OCI-LY3 (cell line): ENCODE measurements around the gene CFAP161.

Source experiments
- H2AFZ ChIP-seq: fragments of 200-600, 300-600 bp; shearing (Covaris generic); 2 replicates; pipeline ENCODE4 v1.6.0; 2014; ENCODE audit warnings: antibody characterized with exemption, low read depth, low read length
- H3K27ac ChIP-seq: fragments of 200-600, 300-600 bp; sonication (generic); 2 replicates; pipeline ENCODE4 v1.5.1; 2014; ENCODE audit warnings: mild to moderate bottlenecking, low read length, moderate library complexity, mixed read lengths
- H3K27me3 ChIP-seq: fragments of 200-600, 300-600 bp; sonication (generic); 2 replicates; pipeline ENCODE4 v1.6.1; 2014; ENCODE audit warnings: low read depth, low read length, mixed read lengths
- H3K36me3 ChIP-seq: fragments of 200-600, 300-600 bp; sonication (generic); replicated peaks from 2 replicates; pipeline ENCODE3; 2014; ENCODE audit warnings: low read depth, low read length, mixed read lengths
- H3K4me1 ChIP-seq: fragments of 300-600, 200-600 bp; sonication (generic); 2 replicates; pipeline ENCODE4 v1.6.1; 2014; ENCODE audit warnings: low read length, mixed read lengths
- H3K4me2 ChIP-seq: fragments of 200-600, 300-600 bp; sonication (generic); 2 replicates; pipeline ENCODE4 v1.6.1; 2014; ENCODE audit warnings: low read length, mixed read lengths
- H3K4me3 ChIP-seq: fragments of 300-600, 200-600 bp; sonication (generic); 2 replicates; pipeline ENCODE4 v1.5.1; 2014; ENCODE audit warnings: antibody characterized with exemption, mild to moderate bottlenecking, low read length, moderate library complexity
- H3K79me2 ChIP-seq: fragments of 300-600, 200-600 bp; shearing (Covaris generic); 2 replicates; pipeline ENCODE4 v1.6.1; 2014; ENCODE audit warnings: mild to moderate bottlenecking, low read length, mixed read lengths
- H3K9ac ChIP-seq: fragments of 300-600, 200-600 bp; shearing (Covaris generic); 2 replicates; pipeline ENCODE4 v1.6.0; 2014; ENCODE audit warnings: mild to moderate bottlenecking, low read length, moderate library complexity
- H3K9me3 ChIP-seq: fragments of 200-600, 300-600 bp; shearing (Covaris generic); 2 replicates; pipeline ENCODE4 v1.6.1; 2014; ENCODE audit warnings: low read length, mixed read lengths; ENCODE audit not compliant: insufficient read depth
- H4K20me1 ChIP-seq: fragments of 200-600, 300-600 bp; sonication (generic); 2 replicates; pipeline ENCODE4 v1.6.1; 2016; ENCODE audit warnings: low read length, mixed read lengths; ENCODE audit not compliant: insufficient read depth
- EZH2phosphoT487 ChIP-seq: fragments of 200-600 bp; shearing (Covaris generic); IDR thresholded peaks from 2 replicates; pipeline ENCODE4 v1.6.1; 2018; ENCODE audit warnings: antibody characterized with exemption, mixed run types, low read depth
- TF ChIP-seq, protein P1 (sequence below): fragments of 200-600, 300-600 bp; sonication (generic); IDR thresholded peaks from 2 replicates; pipeline ENCODE4 v1.5.1; 2014; ENCODE audit warnings: antibody characterized with exemption, low read length, low read depth

CFAP161 gene

DNA sequence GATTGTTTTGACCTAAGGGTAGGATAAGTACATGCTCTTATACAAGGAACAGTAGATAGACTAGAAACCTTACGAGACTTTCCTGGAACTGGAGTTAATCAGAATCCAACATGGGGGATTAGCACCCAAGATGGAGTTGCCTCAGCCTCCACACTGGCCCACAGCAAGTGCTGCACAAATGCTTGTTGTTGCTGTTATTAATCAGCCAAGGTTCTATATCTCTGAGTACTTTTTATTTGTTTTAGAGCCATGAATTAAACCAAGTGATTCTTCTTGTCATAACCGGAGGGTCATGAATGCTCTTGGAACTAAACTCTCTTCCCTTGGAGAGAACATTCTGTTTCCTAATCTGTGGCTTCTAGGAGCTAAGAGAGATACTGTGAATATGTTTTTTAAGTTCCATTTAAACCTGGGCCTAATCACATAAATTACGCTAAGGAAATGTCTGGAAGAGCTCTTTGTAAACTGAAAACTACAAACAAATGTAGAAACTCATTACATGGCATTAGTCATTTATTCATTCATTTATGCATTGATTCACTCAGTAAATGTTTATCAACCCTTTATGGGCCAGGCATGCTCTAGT, 56.9 kb downstream of the CFAP161 start:
- Histone ChIP-seq H3K27ac (no peak overlapping the region), H3K27me3 (no peaks in the 10 kb centered on the region), H4K20me1 (no peaks in the 10 kb centered on the region), H3K9me3 (no peaks in the 10 kb centered on the region), H3K4me2 (no peak overlapping the region), H3K9ac (no peak overlapping the region), H3K4me1 (no peaks in the 10 kb centered on the region), H3K36me3 (no peaks in the 10 kb centered on the region), H3K4me3 (no peak overlapping the region), H2AFZ (no peak overlapping the region), H3K79me2 (no peaks in the 10 kb centered on the region)
- TF ChIP-seq EZH2phosphoT487 = no peak
- TF ChIP-seq, protein P1, sequence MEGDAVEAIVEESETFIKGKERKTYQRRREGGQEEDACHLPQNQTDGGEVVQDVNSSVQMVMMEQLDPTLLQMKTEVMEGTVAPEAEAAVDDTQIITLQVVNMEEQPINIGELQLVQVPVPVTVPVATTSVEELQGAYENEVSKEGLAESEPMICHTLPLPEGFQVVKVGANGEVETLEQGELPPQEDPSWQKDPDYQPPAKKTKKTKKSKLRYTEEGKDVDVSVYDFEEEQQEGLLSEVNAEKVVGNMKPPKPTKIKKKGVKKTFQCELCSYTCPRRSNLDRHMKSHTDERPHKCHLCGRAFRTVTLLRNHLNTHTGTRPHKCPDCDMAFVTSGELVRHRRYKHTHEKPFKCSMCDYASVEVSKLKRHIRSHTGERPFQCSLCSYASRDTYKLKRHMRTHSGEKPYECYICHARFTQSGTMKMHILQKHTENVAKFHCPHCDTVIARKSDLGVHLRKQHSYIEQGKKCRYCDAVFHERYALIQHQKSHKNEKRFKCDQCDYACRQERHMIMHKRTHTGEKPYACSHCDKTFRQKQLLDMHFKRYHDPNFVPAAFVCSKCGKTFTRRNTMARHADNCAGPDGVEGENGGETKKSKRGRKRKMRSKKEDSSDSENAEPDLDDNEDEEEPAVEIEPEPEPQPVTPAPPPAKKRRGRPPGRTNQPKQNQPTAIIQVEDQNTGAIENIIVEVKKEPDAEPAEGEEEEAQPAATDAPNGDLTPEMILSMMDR = no peak

DNA sequence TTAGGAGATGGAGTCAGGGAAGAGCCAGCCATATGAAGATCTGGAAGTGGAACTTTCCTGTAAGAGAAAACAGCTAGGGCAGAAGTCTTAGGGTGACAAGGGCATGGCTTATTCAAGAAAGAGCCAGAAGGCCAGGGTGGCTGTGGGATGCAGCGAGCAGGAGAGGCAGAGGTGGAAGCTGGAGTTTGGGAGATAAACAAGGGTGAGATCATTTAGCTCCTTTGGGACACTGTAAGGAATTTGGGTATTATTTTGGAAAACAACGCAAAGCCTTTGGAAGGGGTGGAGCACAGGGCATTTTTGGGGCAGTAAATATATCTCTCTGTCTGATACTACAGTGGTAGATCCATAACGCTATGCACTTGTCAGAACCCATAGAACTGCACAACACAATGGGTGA, 57.6 kb downstream of the CFAP161 start:
- no peak overlapping the region for H3K4me3 ChIP-seq
- no peak overlapping the region for H3K27ac ChIP-seq
- no peaks in the 10 kb centered on the region for H3K27me3 ChIP-seq
- H3K4me1 ChIP-seq = no peaks in the 10 kb centered on the region
- H4K20me1 ChIP-seq = no peaks in the 10 kb centered on the region
- no peaks in the 10 kb centered on the region for H3K79me2 ChIP-seq
- H3K36me3 ChIP-seq = no peaks in the 10 kb centered on the region
- TF ChIP-seq EZH2phosphoT487 = no peak
- TF ChIP-seq, protein P1 = no peak
- H3K9me3 ChIP-seq = no peaks in the 10 kb centered on the region
- no peak overlapping the region for H3K4me2 ChIP-seq
- no peak overlapping the region for H3K9ac ChIP-seq
- H2AFZ ChIP-seq = no peak overlapping the region

DNA sequence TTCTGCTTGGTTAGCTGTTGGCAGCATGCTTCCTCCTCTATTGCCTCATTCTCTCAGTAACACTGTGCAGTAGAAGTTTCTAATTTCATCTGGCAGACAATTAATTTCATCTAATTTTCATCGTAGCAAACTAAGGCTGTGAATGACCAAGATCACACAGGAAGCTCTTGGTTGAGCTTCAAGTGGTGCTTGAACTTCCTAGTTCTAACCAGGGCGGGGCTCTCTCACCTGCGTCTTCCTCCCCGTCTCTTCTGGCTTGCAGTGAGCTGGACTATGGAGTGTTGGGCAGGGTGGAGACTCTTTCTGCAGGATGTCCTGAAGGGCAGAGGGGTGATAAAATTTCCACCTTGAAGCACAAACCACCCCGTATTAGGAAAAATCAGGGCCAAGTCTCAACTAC, 60.7 kb downstream of the CFAP161 start:
- H4K20me1 ChIP-seq = no peaks in the 10 kb centered on the region
- H3K9me3 ChIP-seq = no peaks in the 10 kb centered on the region
- no peak for TF ChIP-seq EZH2phosphoT487
- TF ChIP-seq, protein P1 = no peak
- H3K27ac ChIP-seq = no peak overlapping the region
- no peaks in the 10 kb centered on the region for H3K36me3 ChIP-seq
- peaks cover 3% of the 10 kb centered on the region for H3K4me1 ChIP-seq
- H3K27me3 ChIP-seq = peaks cover 11% of the 10 kb centered on the region
- 0 out of 2 replicates have a peak overlapping the region, but pooled peaks have one; percentile 20 for H2AFZ ChIP-seq
- H3K4me3 ChIP-seq = no peak overlapping the region
- no peak overlapping the region for H3K9ac ChIP-seq
- no peaks in the 10 kb centered on the region for H3K79me2 ChIP-seq
- H3K4me2 ChIP-seq = 0 out of 2 replicates have a peak overlapping the region, but pooled peaks have one; percentile 0

DNA sequence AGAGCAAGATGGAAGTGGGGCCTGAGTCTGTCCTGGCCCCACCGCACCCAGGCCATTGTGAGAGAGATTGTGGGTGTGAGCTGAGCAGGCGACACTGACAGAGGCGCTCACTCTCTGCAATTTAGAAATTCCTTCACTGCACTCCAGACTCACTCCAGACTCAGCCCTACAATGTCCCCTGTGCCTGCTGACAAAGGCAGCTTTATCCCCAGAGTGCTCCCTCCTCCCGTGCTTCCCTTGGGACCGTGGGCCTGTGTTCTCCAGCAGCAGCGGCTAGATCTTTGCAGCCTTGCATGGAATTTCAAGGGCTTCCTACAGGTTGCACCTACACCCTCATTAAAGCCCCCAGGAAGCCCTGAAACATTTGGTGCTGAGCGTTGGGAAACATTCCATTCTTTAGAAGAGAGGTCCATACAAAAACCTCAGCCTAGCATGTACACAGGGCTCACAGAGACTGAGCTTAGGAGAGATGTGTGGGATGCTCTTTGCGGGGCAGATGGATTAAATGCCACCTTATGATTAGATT, 61.3 kb downstream of the CFAP161 start:
- Histone ChIP-seq H3K27me3 (peaks cover 12% of the 10 kb centered on the region), H3K9me3 (no peaks in the 10 kb centered on the region), H3K27ac (no peak overlapping the region), H3K9ac (no peak overlapping the region), H3K4me3 (no peak overlapping the region), H3K4me1 (peaks cover 4% of the 10 kb centered on the region), H3K4me2 (no peak overlapping the region), H3K36me3 (no peaks in the 10 kb centered on the region), H2AFZ (no peak overlapping the region), H3K79me2 (no peaks in the 10 kb centered on the region), H4K20me1 (no peaks in the 10 kb centered on the region)
- no peak for TF ChIP-seq EZH2phosphoT487
- TF ChIP-seq, protein P1 = no peak
